Measurements from ENCODE around the gene AFDN.

DNA sequence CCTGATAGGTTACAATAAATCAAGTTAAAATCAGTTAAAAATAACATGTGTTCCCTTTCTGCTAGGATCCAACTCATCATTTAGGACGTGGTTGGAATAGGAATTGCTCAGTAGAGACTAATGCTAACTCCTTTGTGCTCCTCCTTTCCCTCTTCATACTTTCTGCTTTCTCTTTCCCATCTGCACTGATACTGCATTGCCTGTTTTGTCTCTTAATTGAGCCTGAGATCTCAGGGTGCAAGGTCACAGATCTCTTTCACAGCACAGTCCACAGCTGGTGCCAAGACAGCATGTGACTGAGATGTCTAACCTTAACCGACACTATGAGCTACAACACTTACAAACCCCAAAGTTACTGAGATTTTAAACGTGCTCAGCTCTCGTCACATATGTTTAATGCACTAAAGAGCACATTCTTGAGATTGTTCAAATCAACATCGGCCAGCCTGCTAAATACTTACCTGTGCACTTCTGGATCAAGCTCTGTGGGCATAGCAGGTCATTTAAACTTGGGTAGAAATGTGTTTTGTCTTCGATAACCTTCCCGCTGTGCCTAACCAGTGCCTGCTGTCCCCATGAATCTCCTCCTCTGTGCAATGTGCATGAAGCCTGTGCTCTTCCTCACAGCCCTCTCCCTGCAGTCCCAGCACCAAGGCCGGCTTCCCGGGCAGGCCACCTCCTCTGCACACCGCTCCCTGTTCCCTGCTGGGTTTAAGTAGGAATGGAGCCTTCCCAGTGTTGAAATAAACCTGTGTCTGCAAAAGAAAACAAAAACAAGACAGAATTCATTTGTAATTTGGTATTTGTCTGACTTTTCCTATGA lies 39.6 kb upstream of the AFDN start:
- TF ChIP-seq, protein P1, sequence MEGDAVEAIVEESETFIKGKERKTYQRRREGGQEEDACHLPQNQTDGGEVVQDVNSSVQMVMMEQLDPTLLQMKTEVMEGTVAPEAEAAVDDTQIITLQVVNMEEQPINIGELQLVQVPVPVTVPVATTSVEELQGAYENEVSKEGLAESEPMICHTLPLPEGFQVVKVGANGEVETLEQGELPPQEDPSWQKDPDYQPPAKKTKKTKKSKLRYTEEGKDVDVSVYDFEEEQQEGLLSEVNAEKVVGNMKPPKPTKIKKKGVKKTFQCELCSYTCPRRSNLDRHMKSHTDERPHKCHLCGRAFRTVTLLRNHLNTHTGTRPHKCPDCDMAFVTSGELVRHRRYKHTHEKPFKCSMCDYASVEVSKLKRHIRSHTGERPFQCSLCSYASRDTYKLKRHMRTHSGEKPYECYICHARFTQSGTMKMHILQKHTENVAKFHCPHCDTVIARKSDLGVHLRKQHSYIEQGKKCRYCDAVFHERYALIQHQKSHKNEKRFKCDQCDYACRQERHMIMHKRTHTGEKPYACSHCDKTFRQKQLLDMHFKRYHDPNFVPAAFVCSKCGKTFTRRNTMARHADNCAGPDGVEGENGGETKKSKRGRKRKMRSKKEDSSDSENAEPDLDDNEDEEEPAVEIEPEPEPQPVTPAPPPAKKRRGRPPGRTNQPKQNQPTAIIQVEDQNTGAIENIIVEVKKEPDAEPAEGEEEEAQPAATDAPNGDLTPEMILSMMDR (conservative IDR thresholded peaks at IDR 0.05) = no peak
- no peak for TF ChIP-seq EZH2 (IDR thresholded peaks at IDR 0.05; ENCODE audit: low read depth)

Data from PC-9 (cell line).